Hematopoietic multipotent progenitor cell treated with erythropoietin and hydrocortisone succinate and interleukin-3 and kit ligand, for 17 days (in vitro differentiated cells): ENCODE data around the gene FGFBP1.
"Not testable (repeated sequence)": the region's sequence is repeated elsewhere in the genome, so short reads cannot be mapped to it uniquely, and the experiment has no call there.

Experiments used
- DNase-seq: peaks from one replicate; pipeline ENCODE4 v3.0.0-alpha.2; 2015; ENCODE audit warnings: low spot score

Gene FGFBP1

DNA sequence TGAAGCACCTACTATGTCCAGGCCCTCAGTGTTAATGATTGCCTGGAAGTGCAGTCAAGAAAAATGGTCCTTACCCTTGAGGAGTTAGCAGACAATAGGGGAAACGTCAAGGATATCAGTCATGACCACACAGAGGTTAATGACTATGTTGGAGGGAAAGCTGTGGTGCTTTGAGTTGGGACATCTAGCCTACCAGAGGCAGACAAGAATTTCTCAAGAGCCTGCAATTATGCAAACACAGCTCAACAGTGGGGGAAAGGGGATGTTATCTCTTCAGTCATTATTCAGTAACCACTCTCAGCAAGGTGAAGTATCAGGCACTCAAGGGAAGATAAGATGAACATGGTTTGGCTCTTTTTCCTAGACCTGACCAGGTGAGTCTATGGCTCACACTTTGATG, 7.0 kb upstream of the FGFBP1 start:
- no peak for DNase-seq

GRCh38 chr4:15944895-15945294, 6.4 kb upstream of the FGFBP1 start:
- no peak for DNase-seq

DNA sequence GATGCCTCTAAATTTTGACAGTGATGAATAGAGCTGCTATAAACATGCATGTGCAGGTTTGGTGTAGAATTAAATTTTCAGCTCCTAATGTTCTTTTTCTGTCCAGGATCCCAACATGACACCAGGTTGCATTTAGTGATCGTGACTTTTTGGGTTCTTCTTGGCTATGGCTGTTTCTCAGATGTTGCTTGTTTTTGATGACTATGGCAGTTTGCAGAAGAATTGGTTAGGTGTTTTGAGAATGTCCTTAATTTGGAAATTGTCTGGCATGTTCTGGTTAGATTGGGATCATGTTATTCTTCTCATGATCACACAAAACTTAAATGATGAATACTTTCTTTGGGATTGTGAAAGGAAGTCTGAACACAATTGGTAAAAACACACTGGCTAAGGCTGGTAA, 3.7 kb upstream of the FGFBP1 start:
- DNase-seq = no peak

DNA sequence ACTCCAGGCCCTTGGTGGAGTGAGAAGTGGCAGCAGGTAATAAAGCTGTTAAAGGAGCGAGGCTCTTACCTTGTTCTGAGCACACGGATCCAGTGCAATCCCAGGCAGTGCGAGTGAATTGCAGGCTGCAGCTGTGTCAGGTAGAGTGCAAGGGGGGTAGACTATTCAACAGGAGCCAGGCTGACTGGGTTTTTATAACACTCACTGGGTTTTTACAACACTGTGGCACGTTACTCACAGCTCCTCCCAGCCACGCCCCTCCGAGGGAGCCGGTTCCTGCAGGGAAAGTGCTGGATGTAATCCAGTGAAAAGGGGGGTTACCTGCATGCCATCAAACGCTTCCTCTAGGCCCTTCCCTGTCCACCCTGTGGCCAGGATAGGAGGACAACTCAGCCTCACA, 358 bp downstream of the FGFBP1 start:
- DNase-seq = no peak

DNA sequence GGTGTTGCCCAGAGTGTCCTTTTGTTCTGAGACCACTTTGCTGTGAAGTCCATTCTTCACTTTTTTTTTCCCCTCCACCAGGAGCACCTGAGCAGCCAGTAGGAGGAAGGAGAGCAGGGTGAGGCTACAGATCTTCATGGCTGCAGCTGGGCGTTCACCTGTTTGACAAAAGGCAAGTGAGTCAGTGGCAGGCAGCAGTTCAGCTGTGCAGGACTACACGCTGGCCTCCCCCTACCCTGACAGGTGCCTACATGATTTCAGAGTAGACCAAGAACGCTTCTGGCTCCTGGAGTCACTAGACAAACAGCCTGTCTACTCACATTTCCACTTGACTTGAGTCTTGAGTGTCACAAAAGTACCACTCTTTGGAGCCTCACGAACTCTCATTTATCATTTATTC, 2.0 kb downstream of the FGFBP1 start:
- DNase-seq = no peak

DNA sequence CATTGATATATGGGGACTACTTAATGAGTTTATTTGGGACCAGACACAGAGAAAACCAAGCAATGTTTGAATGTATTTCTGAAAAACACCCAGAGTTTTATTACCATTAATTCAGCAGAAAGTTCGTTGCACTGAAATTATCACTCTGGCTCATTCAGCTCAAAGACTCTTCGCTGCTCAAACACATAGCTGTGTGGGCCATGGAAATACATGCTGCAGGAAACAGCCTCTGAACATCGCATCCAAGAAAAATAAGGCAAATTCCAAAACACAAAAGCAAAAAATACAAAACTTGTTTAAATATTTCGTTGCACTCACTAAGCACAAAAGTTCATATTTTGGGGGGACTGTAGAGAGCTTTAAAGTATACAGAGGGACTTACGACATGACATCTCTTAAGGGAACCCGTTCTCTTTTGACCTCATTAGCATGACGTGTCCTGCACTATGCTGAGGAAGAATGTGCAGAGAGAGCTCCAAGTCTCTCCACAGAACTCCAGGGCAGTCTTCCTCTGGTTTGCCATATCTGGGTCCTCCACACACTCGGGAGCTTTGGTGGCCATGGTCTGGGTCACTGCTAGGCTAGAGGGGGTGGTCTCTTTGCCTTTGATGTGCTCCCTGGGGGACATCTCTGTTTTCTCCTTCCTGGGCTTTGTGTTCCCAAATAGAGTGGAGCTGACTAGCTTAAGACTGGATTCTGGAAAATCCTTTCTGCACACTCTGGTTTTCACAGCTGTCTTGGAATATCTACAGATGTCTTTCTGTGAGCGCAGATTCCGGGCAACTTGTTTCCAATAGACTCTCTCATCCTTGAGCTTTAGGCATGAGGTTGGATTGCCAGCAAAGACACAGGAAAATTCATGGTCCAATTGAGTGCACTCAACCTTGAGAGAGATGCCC, 2.8 kb downstream of the FGFBP1 start:
- no peak for DNase-seq

DNA sequence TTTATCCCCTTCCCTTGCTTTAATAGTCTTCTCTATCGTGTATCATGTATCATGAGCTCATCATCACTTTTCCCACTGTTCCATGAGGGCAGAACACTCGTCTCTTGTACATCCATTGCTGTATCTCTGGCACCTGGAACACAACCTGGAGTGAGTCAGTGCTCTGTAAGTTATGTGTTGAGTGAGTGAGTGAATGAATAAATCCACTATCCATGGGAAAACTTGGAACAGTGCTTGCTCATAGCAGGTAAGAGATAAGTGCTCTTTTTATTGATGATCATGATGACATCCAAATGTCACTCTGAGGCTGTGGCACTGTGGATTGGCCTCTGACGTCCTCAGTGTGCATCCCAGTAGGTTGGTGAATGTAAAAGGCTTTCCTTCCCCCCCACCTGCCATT, 4.3 kb downstream of the FGFBP1 start:
- no peak for DNase-seq

DNA sequence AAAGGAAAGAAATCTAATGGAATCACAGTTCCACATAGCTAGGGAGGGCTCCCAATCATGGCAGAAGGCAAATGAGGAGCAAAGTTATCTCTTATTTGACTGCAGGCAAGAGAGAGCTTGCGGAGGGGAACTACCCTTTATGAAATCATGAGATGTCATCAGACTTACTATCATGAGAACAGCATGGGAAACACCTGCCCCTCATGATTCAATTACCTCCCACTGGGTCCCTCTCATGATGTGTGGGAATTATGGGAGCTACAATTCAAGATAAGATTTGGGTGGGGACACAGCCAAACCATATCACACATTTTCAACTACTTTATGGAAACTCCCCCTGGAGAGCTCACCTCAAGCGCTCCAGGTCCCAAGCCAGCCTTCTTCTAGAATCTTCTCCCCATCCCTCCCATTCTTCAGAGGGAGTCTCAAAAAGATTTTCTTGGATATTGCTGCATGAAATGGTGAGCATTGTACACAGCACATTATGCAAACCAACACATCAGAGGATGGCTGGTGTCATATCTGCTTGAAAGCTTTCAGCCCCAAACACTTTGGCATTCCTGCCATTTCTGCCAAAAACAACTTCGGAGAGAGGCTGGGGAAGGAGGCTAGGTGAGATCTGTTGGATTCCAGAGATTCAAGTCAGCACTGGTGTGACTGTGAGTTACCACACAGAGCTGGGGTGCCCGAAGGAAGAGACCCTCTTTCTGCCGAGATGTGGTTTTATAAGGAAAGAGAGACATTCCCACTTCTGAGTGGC, 6.9 kb downstream of the FGFBP1 start:
- no peak for DNase-seq

GRCh38 chr4:15930314-15930713, 8.2 kb downstream of the FGFBP1 start:
- no peak for DNase-seq

DNA sequence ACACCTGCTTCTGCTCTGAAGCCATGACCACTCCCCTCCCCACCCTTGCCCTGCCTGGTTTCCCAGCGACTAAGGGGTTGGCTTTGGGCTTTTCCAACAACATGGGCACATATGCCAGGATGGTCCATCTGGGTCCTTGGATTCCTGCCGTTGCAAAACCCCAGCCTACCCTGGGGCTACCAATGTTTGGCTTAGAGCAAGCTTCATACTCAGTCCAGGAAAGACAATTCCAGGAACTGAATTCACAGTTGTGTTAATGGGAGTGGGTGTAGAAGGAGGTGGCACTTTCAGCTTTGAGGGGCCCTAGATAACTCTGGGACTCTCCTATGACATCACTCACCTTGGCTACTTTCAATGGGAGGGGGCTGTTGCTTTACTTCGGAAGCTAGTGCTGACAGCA, 9.0 kb downstream of the FGFBP1 start:
- no peak for DNase-seq

- DNase-seq = no peak
Measured at GRCh38 chr4:15928883-15929282, 9.7 kb downstream of the FGFBP1 start.

DNA sequence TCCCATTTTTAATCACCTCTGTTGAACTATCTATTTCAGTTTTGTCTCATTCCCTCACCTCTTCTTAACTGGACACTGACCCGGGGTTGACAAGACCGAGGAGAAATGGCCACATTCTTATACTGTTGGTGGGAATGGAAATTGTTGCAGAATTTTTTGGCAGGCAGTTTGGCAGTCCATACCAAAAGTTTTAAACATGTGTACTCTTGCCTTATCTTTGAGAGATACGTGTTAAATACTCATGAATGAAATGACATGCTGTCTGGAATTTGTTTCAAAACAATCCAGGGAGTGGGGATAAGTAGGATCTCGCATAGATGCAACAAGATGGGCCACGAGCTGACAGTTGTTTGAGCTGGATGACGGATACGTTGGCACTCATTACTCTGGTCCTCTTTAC, 12.1 kb downstream of the FGFBP1 start:
- DNase-seq = no peak

DNA sequence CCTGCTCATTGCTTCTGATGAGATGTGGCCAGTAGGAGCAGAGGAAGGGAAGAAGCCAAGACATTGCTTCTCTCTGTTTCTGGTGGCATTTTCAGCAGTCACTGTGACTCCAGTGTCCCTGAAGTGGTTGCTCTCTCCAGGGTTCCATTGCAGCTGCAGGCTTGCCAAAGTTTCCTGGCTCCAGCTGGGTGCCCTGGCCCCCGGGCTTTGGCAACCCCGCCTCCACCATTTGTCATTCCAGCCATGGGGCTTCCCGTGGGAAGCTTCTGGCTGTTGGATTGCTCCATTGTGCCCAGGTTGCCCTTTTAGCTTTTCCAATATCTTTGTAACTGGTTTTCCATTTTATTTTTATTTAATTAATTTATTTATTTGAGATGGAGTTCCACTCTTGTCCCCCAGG, 12.7 kb downstream of the FGFBP1 start:
- DNase-seq = no peak

- DNase-seq = no peak
Measured at GRCh38 chr4:15921592-15921932, 17.0 kb downstream of the FGFBP1 start.

DNA sequence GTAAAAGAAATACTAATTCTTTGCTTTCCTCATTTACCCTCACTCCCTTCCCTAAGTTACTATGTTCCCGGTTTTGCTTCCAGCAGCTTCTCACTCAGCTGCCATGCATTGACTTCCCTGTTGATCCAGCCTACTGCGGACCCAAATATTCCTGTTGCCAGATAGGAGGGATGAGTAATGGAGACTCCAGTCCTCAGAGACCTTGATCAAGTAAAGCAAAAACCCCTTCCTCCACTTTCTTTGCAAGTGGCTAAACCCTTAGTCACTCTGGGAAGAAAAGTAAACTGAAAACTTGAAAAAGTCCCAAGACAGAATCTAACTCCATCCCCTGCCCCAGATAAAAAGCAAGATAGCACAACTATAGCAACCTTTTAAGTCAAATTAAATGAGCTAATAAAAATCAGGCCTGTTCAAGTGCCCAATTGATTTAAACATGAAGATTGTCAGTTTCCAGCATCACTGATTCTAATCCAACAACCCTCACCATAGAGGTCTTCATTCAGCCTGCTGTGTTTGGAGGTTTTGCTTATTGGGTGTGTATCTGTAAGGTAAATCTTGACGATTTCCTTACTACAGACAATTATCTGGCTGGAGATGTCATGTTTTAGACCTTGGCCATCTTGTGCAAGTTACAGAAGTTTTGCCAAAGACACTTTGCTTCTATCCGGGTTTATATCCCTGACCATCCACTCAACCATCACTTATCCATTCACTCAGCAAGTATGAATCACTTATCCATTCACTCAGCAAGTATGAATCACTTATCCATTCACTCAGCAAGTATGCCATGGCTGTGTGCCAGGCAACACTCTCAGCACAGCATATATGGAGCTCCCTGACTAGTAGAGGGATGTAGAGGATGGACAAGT, 17.6 kb downstream of the FGFBP1 start:
- no peak for DNase-seq

GRCh38 chr4:15918484-15919129, 19.9 kb downstream of the FGFBP1 start:
- DNase-seq = no peak

DNA sequence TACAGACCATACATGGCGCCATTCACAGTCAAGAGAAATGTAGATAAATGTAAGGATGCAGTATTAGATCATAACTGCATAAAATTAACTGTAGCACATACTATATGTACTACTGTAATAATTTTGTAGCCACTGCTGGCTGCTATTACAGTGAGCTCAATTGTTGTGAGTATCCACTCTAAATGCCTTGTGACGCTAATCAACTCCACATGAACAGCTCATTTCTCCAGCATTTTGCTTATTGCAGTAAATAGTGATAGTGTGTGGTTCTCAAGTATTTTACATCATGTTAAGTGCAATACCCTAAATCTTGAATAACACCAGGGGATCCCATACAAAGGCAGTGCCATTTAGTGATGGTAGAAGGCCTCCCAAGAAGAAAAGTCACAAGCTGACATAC, 21.2 kb downstream of the FGFBP1 start:
- DNase-seq = no peak

DNA sequence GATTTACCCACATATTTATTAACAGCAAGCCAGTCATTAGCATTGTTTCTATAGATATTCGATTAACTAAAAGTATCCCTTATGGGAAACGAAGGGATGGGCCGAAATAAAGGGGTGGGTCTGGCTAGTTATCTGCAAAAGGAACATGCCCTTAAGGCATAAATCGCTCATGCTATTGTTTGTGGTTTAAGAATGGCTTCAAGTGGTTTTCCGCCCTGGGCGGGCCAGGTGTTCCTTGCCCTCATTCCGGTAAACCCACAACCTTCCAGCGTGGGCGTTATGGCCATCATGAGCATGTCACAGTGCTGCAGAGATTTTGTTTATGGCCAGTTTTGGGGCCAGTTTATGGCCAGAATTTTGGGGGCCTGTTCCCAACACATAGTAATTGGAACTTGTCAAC, 22.2 kb downstream of the FGFBP1 start:
- DNase-seq = not testable (repeated sequence)

GRCh38 chr4:15914736-15915135, 23.8 kb downstream of the FGFBP1 start:
- no peak for DNase-seq

DNA sequence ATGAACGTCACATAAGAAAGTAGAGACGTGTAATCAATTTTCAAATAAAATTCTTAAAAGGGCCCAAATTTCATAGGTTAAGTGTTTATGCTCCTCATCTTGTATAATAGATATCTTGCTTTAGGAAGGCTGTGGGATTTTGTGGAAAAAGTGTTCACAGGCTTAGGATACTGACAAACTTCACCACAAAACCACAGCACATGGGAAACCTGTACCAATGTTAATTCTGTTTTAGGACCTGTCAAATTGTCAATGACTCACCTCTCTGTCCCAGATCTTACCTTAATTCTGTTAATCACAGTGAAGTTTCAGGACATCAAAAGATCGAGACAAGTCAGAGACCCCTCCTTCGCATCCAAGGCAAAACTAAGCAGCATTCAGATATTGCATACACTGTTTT, 24.2 kb downstream of the FGFBP1 start:
- DNase-seq = no peak

DNA sequence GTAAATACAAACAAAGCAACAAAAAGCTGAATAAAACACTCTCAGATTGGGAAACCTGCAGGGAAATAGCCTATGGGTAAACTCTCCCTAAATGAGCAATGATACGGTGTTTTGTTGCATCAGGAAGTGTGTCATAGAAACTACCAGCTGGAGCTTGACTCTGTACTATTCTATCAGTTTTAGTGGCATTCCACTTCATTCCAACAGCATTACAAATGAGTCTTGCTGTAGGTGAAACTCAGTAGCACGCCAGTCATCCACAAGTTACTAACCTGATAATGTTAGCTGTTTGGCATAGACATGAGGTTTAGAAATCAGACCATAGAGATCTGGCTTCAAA, 24.9 kb downstream of the FGFBP1 start:
- DNase-seq = no peak

DNA sequence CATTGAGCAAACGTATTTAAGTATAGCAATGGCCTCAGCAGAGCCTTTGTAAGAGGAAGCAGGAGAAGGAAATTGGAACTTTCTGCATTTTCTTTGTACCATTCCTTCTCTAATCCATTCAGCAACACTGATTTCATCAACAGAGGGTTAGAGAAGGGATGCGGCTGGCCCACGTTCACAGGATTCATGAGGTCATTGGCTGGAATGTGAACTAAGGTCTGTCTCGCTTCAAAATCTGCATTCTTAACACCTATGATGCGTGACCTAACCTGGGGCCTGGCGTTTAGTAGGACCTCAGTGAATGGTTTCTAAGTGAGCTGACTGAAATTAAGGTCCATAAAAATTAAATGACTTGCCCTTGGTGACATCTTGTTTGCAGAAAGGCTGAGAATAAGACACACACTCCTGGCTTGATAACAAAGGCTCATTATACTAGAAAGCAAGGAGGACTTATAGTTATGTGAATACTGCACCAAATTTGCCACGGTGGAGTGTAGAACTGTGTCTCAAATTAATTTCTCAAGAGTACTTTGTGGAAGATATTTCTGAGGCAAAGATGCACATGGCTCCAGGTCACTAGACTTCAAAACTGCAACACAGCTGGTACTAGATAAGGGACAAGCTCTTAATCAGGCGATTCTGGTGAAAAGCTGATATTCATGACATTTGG, 25.4 kb downstream of the FGFBP1 start:
- no peak for DNase-seq
